GM21515 (cell line): ENCODE measurements around the gene LKAAEAR1.
"Not testable (repeated sequence)": the region's sequence is repeated elsewhere in the genome, so short reads cannot be mapped to it uniquely, and the experiment has no call there.

Experiments used
- ATAC-seq: cut with Tn5 transposase; IDR thresholded peaks from one replicate; pipeline ENCODE4 v1.9.1; 2021; ENCODE audit not compliant: unreplicated experiment

Gene LKAAEAR1, protein sequence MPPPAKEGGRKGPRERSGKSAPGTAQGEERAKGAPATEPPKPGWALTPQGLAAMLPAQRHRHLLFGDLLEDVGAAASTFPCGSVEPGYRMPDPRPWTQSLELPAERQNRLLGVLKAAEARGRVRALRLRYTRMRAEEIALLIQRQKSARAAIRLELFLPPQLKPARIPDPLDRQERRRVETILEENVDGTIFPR

DNA sequence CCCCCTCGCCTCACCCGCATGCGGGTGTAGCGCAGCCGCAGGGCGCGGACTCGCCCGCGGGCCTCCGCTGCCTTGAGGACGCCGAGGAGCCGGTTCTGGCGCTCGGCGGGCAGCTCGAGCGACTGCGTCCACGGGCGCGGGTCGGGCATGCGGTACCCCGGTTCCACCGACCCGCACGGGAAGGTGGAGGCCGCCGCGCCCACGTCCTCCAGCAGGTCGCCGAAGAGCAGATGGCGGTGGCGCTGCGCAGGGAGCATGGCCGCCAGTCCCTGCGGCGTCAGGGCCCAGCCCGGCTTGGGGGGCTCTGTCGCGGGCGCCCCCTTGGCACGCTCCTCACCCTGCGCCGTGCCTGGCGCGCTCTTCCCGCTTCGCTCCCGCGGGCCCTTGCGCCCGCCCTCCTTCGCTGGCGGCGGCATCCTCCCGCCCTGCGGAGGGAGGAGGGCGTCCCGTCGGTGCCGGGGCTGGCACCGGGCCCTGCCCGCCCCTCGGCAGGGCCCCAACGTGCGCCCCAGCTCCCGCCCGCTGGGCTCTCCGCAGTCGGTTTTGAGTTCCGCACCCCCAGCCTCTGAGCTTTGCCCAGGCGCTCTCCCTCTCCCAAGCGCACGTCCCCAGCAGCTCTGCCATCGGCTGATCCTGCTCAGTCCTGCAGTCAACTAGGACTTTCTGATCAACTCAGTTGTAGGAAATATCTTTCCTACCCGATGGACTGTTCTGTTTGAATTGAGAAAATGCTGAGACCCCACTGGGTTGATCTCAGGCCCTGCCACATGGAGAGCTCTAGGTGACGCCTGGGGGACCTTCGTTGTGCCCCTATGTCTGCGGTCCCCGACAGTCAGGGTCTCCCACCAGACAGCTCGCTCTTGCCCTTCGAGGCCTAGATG, at the start of gene LKAAEAR1:
Gene LKAAEAR1 (minus strand): TSS at position 595 of the 881 bp plus-strand sequence. CDS start 179 bp downstream, at position 416.
- ATAC-seq, result no peak

DNA sequence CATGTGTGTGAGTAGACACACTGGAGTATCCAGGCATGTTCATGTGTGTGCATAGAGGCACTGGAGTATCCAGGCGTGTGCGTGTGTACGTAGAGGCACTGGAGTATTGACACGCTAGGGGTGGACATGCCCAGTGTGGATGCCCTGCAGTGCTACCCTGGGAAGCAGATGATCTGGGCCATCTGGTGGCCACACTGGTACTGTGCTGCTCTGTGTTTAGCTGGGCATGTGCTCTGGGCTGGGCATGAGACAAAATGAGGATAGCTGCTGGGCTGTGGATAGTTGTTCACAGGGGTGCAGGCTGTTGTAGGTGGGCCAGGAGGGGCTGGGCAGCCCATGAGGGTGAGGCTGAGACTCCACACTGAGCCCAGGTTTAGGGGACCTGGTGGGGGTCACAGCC, 47.2 kb upstream of the LKAAEAR1 start:
- no peak for ATAC-seq

DNA sequence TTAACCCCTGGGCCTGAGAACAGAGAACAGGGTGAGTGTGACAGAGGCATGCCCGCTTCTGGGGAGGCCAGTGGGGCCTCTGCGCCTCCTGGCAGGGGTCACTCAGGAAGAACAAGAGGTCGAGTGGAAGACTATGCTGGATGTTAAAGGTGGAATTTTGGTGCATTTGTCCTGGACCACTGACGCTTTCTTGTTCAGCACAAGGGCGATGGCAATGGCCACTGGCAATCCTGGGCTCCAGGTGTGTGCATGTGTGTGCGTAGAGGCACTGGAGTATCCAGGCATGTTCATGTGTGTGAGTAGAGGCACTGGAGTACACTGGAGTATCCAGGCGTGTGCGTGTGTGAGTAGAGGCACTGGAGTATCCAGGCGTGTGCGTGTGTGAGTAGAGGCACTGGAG, 46.7 kb upstream of the LKAAEAR1 start:
- ATAC-seq, result no peak

DNA sequence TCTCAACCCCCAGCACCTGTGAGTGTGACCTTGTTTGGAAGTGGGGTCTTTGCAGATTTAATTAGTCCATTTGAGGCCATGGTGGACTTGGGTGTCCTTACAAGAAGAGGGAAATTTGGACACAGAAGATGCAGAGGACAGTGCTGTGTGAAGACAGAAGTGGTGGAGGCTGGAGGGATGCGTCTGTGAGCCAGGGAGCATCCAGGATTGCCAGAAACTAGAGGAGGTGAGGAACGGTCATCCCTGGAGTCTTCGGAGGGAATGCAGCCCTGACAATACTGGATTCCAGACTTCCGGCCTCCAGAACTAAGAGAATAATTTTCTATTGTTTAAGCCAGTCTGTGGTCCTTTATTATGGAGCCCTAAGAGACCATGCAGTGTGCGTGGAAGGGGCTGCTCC, 46.1 kb upstream of the LKAAEAR1 start:
- no peak for ATAC-seq

DNA sequence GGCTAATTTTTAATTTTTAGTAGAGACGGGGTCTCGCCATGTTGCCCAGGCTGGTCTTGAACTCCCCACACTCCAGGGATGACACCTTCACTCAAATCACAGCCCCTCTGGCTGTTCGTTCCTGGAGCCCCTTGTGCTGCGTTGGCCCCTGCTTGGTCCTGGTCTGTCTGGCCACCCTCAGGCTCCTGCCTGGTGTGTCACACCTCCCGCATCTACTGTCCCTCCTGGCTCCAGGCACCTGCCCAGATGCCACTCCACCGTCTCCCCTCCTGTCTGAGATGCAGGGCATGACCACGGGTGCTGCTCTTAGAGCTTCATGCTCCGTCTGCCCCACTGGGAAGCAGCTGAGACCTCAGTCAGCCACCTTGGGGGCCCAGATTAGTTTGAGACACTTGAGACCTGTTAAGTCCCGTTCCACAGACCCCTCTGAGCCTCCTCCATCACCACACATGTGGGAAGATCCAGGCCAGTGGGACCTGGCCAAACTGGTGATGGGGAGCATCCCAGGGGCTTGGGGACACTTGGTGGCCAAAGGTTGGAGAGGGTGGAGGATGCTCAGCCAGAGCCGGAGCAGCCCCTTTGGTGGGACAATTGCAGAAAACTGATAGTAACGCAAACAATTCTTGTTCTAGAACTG, 45.1 kb upstream of the LKAAEAR1 start:
- ATAC-seq, result no peak

DNA sequence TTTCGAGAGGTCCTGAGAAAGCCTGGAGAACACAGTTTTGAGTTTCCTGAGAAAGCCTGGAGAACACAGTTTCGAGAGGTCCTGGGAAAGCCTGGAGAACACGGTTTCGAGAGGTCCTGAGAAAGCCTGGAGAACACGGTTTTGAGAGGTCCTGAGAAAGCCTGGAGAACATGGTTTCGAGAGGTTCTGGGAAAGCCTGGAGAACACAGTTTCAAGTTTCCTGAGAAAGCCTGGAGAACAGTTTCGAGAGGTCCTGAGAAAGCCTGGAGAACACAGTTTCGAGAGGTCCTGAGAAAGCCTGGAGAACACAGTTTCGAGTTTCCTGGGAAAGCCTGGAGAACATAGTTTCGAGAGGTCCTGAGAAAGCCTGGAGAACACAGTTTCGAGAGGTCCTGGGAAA, 39.3 kb upstream of the LKAAEAR1 start:
- not testable (repeated sequence) for ATAC-seq

DNA sequence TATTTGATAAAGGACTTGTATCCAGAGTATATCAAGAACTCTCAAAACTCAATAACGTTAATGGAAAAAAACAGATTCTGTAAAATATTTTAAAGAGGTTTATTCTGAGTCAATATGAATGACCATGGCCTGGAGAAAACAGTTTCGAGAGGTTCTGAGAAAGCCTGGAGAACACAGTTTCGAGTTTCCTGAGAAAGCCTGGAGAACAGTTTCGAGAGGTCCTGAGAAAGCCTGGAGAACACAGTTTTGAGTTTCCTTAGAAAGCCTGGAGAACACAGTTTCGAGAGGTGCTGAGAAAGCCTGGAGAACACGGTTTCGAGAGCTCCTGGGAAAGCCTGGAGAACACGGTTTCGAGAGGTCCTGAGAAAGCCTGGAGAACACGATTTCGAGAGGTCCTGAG, 38.7 kb upstream of the LKAAEAR1 start:
- not testable (repeated sequence) for ATAC-seq

DNA sequence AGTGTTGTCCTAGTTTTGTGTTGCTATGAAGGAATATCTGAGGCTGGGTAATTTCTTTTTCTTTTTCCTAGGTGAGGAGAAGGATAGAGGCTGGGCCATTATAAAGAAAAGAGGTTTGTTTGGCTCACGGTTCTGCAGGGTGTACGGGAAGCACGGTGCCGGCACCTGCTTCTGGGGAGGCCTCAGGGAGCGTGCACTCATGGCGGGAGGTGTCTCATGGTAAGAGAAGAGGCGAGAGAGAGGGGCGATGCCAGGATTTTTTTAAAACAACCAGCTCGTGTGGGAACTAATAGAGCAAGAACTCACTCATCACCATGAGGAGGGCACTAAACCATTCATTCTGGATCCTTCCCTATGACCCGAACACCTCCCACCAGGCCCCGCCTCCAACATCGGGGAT, 37.4 kb upstream of the LKAAEAR1 start:
- ATAC-seq, result no peak

DNA sequence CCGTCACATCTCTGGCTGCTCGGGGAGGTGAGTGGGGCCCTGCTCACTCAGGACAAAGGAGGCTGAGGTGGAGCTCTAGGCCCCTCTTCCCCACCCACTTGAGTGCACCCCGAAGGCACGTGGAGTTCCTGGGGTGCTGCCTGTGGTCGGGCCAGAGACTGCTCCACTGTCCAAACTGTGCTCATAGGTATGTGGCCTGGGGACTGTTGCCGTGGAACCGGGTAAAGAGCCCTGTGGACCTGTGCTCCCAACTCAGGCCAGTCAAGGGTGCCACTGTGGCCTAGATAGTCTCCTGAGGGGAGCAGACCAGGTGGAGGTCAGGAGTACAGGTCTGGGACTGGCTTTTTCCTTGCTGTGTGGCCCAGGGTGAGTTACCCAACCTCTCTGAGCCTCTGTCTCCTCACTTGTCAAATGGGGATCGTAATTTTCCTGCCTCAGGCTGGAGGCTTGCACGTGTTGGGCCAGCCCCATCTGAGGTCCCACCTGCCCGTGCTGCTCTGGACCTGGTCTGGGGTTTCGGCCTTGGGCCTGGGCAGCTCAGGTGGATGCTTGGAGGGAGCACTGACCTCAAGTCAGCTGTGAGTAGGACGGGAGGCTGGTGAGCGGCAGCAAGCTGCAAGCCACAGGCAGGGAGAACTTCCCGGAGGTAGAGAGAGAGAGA, 35.6 kb upstream of the LKAAEAR1 start:
- no peak for ATAC-seq

DNA sequence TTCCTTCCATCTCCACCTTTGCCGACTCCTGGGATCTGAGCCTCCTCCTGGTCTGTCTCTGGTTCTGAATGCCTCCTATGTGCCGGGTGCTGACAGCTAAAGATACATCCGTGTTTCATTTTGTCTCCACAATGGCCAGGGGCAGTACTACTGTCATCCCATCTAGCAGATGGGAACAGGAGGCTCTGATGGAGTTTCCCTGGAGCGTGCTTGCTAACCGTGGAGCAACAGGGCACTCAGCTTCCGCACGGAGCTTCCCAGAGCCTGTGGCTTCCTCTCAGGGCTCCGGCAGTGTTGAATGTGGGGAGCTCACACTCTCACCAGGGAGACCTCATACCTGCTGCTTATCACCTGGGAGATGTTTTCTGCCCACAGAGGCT, 35.1 kb upstream of the LKAAEAR1 start:
- no peak for ATAC-seq

DNA sequence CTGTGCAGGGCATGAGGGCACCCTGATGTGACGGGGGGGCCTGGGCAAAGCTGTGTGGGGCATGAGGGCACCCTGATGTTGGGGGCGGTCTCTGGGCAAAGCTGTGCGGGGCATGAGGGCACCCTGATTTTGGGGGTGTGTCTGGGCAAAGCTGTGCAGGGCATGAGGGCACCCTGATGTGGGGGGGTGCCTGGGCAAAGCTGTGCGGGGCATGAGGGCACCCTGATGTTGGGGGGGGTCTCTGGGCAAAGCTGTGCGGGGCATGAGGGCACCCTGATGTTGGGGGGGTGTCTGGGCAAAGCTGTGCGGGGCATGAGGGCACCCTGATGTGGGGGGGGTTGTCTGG, 33.2 kb upstream of the LKAAEAR1 start:
- not testable (repeated sequence) for ATAC-seq

DNA sequence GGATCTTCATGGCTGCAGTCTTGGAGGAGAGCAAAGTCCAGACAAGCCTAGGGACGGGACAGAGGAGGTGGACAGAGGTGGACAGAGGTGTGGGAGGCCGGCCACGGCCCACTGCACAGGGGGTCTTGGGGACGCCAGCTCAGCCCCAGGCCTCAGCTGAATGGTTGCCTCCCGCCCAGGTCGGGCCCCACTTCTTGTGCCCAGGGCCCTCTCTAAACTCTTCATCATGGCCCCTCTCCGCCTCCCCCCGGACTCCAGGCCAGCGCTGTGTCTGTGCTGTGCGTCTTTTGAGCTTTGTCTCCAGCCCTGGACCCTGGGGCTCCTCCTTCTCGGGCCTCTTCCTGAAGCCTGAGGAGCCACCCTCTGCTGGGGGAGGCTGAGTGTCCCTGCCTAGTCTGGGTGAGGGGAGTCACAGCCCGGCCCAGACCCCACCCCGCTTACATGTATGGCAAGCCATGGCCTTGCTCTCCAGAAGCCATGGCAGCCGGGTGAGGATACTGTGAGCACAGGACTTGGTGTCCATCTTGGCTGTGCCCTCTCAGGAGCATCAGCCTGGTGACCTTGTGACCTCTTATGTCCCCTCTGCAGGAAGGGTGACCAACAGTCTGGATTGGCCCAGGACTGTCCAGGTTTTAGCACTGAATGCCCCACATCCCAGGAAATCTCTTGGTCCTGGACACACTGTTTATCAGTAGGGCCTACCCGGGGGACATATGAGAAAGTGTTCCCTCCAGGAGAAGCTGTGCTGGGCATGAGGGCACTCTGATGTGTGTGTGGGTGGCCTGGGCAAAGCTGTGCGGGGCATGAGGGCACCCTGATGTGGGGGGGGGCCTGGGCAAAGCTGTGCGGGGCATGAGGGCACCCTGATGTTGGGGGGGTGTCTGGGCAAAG, 32.6 kb upstream of the LKAAEAR1 start:
- no peak for ATAC-seq

DNA sequence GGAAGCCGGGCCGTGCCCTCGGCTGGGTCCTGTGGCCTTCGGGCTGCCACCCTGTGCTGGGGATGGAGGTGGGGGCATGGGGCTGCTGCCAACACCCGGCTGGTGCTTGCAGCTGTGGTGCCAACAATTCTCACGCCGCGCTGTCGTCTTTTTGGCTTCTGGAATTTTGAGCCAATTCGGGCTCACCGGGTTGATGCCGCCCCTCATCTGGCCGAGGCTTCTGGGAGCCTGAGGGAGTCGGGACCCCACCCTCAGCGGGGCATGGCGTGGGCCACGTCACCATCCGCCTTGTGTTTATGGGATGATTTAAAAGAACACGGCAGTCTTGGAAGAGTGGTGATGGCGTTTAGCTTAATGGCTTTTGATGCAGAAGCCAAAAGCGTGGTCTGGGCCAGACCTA, 31.8 kb upstream of the LKAAEAR1 start:
- no peak for ATAC-seq

DNA sequence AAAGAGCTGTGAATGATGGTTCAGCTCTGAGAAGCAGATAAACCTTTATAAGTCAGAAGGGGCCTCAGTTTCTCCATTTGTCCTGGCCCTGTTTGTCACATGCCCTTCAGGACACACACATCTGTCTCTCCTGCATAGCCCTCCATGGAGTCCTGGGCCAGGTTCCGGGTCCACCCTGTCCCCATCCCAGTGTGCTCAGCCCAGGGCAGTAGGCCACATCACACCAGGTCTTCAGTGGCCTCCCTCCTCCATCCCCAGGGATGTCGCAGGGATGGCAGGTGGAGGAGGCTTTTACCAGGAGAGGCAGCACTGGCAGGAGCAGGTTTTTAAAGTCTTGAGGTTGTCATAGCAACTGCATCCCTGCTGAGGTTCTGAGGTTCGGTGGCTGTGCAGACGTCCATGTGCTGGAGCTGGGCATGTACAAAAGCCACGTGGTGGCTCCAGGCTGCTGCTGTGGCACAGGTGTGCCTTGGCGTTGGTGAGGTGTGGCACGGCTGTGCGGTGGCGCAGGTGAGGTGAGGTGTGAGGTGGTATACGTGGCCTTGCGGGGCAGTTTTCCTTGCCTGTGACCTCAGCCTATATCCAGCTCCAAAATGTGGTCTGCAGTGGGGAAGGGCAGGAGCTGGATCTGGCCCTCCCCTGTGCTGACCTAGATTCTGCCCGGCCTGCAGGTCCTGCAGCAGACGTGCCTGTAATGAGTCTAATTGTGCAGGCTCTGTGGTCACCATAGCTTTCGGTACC, 31.1 kb upstream of the LKAAEAR1 start:
- no peak for ATAC-seq

DNA sequence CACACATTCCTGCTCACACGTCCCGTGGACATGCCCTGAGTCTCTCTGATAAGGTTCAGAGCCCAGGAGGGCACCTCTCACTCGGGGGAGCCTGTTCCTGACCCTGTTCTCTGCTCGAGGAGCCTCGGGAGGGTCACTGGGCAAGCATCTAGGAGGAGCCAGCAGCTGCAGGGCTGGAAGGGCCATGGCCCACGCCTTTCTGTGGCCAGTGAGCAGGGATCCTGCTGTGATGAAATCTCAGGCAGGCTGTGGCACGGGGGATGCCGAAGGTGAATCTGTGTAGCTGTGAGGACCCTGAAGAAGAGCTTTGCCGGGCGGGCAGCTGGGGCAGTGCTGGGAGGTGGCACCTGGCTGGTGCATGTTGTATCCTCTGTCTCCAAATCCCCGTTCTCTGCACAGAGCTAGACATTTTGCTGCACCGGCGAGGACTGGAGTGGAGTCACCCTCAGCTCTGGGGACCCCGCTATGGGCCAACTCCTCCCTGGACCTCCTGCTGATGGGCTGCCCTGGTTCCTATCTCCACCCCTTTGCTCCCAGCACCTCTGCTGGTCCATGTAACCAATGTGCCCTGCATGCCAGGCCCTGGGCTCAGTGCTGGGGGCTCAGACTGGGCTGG, 30.3 kb upstream of the LKAAEAR1 start:
- no peak for ATAC-seq

DNA sequence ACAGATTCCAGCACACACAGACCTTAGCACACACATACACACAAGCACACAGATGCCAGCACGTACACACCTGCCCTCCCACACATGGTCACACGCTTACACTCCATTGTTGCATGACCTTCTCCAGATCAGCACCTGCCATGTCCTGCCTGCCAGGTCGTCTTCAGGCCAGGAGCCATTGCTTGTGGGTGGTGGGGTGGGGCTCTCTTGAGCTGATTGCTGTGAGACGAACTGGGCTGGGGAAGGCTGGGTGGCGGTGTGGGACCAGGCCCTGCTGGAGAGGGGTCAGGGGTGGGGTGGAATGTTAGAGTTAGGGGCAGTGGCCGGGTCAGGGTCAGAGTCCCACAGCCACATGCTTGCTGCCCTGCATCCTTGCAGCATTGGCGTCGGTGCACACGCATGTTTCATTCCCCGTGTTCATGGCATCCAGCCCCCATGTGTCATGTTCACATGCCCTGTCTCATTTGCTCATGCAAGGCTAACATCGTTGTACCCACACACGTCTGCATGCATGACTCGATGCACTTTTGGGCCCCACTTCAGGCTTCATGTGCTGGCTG, 29.7 kb upstream of the LKAAEAR1 start:
- no peak for ATAC-seq

DNA sequence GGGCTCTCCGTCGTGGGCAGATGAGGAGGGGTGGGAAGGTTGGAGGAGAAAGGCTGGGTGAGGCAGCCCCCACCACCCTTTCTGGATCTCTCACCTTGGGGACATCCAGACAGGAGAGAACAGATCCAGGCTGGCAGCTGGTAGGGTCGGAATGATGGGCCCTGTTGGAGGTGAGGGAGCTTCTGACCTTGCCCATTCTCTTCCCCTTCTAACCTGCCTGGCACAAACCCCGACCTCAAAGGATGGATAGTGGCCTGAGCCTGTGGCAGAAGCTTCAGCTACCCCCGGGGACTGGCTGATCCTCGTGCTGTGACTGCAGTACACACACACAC, 29.2 kb upstream of the LKAAEAR1 start:
- no peak for ATAC-seq

DNA sequence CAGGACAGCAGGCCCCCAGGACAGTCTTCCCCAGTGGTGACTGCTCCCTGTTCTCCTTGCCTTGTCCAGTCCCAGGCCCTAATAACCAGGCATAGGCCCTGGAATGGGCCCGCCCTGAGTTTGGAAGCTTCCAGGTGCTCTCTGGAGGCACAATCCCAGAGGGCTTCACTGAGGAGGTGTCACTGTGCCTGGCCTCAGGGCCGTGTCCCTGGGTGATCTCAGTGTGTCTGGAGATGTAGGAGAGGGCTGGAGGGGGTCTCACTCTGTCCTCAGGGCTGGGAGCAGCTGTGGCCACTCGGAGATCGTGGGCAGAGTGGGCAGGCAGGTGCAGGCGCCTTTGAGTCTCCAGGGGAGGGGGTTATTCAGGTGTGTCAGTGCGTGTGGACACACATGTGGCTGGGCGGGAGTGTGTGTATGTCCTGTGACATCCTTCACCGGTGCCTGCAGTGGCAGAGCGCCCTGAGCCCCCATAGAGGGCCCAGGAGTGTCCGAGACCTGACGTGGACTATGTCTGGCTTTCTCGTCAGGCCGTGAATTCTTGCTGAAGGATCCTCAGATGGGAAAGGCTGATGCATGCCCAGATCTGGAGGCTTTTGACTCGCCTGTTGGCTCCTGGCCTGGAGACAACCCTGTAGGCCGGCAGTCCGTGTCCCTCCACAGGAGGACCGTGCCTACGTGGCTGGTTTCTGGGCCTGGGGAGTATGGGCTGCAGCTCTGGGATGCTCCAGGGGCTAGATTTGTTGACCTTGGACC, 28.7 kb upstream of the LKAAEAR1 start:
- ATAC-seq, result no peak
